Activated CD4-positive, alpha-beta T cell treated with anti-CD3 and anti-CD28 coated beads, Interleukin-2, Interleukin-4, amounts not matched to agents 100 ng/mL and 50 ng/mL, durations not matched to agents 16 hours and 8 hours (primary cell): ENCODE data around the gene SCN2B.

Experiments used
- DNase-seq: peaks from one replicate; pipeline ENCODE4 v3.0.0-alpha.2; 2020; ENCODE audit warnings: low spot score

The SCN2B gene

DNA sequence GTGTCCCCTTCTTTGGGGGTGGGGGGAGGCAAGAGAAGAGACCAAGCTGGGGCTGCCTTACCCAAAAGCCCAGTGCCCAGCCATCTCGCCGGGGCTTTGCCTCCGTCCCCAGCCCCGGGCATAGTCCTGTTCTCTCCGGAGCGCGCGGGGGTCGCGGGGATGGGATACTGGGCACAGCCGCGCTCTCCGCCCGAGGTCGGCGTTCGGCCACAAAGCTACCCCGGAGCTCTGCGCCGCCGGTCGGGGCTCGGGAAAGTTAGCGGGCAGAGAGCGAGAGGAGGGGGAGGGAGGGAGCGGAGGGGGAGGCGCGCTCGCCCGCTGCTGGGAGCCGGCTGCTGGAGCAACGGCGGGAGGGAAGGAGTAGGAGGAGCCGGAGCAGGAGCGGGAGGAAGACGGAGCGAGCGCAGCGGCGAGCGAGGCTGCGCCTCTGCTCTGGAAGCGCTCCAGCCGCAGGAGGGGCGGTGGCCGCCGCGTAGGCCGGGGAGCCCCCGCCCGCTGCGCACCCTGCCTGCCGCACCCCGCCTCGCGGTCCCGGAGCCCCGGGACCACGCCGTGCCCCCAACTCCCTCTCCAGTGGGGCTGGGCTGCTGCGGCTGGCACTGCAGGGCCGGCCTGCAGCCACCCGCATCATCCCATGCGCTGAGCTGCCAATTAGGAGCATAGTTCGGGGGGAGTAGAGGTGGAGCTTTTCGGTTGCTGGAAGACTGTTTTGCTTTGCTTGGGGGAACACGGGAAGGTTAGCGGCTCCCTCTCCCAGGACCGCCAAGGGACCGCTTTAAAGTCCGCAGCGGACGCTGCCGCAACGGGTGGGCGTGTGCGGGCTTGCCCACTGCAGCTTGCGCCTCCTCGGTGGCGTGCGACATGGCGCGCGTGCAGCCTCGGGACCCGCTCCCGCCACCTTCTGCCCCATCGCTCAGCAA lies 23.6 kb downstream of the SCN2B start, which contains the start of gene SCN4B:
Gene SCN4B (minus strand): TSS at position 272 of the 920 bp plus-strand sequence. CDS start 150 bp downstream, at position 122.
- DNase-seq = no peak

DNA sequence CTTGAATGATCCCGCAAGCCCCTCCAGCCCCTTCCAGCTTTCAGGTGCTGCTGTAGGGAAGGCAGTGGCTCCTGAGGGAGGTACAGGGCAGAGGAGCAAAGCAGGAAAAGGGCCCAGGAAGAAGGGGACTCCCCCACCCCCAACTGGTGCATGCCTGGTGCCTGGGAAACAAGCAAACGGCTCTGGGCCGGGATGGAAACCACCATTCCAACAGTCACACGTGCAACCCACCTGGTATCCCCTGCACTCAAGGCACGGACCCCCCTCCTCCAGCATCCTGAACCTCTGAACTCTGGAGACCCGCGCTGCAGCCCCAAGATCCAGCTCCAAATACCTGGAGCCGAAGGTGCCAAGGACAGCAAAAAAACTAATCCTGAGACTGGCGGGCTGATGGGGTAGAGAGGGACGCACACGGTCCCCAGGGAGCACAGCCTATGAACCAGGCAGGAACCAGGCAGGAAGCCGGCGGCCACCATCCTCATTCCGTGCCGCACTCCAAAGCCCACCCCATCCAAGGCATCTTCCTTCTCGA lies 24.4 kb downstream of the SCN2B start:
- DNase-seq = no peak

DNA sequence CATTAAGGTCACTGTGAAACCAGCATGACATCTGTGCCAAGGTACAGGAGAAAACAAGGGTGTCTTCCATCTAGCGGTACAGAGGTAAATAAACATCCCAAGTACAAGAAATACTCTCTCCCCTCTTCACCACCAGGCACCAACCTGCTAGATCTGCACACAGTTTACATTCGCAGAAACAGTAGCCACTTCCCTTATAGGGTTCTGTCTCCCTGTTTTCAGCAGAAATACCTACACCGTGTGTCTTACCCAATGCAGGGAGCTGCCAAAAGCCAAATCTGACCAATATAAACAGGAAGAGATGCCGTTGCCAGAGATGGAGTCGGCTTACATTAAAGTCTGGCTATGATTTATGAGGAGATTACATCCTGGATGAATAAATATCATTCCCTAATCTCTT lies 25.0 kb downstream of the SCN2B start:
- DNase-seq = no peak

DNA sequence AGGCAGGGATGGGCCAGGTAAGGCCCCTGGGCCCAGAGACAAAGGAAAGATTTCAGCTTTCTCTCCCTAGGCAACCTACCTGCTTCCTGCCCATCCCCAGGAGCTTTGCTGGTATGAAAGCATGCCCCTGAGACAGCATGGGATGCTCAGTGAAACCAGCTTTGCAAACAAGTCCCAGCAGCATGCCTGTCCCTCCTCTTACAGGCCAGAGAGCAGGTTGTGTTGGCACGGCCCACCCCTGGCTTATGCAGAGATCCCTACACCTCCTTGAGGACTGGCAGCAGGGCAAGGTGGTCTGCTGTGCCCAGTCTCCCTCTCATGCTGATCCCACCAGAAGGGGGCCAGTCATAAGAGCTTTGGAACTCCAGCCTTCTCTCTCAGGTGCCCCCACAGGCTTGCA lies 26.9 kb downstream of the SCN2B start:
- DNase-seq = no peak

DNA sequence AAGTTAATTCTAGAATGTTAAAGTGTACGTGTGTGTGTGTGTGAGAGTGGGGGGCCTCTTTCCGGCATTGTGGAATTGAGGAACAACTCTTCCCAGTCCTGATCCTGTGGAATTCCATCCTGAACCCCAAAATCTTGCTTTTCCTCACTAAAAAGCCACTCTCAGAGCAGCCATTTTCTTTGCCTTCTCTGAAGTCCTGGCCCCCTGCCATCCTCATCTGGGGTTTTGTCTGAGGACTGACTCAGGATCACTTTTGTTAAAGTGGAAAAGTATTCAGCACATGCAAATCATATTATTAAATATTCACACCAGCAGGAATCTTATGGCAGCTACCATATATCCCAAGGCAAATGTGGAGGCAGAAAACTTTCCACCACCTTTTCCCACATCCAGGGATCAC lies 27.6 kb downstream of the SCN2B start:
- DNase-seq = no peak

DNA sequence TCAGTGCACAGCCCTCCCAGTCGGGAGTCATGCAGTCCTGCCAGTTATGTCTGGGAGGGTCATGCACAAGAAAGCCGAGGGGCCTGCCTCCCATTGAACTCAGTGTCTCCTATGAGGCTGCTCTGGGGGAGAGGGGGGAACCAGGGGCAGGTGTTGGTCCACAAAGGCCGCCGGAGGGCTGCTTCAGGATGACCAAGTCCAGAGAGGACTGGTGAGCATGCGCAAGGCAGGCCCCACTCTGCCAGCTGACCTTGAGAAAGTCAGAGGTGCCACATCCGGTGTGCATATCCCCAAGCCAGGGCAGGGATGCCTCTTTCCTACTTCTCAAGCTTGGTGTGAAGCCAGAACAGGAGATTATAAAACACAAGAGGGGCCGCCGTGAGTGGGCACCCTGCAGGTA lies 28.2 kb downstream of the SCN2B start:
- no peak for DNase-seq

DNA sequence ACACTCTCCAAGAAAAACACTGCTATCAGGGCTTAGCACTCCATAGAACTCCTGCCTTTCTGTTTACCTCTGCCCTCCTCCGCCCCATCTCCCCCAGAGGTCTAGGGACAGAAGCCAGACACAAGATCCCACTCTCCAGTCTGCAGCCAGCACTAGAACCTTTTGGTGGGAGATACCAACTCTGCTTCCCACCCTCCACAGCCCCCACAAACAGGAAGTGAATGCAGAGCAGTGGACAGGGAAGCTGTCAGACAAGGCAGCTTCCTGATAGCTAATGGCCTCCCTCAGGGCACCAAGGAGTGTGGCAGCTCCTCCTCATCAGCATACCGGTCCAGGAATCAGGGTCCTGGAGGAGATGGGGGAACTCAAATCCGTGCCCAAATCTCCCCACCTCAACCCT lies 28.9 kb downstream of the SCN2B start:
- DNase-seq = no peak

DNA sequence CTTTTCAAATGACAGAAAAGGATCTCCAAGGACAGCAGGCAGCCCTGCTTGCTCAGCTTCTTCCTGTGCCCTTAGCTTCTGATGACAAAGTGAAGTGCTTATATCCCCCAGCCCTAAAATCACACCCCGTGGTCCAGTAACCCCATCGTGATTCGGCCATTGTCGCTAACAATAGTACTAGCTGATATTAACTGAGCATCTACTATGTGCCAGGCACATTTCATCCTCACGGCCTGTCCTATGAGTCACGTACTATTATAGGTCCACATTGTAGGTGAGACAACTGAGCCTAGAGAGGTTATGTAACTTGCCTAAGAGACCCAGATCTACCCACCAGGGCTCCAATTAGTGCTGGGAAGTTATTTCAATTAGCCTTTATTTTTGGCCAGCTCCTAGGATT lies 29.9 kb downstream of the SCN2B start:
- no peak for DNase-seq

DNA sequence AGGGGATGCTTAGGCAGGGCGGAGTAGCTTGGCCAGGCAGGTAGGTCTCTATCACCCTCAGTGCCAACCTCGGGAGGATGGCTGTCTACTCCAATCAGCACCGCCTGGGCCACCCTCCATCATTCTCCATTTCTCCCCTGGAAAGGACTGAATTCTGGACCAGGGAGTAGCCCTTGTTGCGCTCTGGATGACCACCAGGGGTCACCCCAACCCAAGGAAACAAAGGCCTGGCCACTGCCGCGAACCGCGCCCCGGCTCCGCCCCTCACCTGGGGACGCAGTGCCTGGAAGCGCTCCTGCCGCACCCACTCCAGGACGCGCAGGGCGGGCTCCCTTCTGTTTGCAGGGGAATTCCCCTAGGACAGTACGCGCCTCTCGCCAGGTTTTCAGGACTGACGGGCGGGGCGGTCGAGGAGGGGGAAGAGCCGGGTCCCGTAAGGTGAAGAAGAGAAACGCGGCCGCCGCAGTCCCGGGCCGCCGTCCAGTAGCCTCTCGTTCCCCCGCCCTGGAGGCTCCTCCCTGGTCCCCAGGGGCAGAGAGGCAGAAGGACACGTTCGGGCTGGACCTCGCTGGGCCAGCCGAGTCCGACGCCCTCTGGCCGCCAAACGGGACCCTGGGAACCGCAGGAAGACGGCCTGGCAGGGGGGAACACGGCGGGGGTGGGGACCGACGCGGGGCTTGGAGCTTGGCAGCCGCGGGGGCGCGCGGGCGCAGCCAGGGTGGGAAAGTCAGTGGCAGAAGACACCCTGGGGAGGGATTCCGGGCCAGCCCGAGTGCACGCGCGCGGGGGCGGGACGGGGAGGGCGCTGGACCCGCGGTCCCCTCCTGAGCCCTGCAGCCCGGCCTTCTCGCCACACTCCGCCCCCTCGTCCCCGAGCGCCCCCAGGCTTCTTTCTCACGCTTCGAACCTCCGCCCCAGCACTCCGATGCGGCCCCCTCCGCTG lies 30.9 kb downstream of the SCN2B start:
- peak; percentile 92 for DNase-seq

DNA sequence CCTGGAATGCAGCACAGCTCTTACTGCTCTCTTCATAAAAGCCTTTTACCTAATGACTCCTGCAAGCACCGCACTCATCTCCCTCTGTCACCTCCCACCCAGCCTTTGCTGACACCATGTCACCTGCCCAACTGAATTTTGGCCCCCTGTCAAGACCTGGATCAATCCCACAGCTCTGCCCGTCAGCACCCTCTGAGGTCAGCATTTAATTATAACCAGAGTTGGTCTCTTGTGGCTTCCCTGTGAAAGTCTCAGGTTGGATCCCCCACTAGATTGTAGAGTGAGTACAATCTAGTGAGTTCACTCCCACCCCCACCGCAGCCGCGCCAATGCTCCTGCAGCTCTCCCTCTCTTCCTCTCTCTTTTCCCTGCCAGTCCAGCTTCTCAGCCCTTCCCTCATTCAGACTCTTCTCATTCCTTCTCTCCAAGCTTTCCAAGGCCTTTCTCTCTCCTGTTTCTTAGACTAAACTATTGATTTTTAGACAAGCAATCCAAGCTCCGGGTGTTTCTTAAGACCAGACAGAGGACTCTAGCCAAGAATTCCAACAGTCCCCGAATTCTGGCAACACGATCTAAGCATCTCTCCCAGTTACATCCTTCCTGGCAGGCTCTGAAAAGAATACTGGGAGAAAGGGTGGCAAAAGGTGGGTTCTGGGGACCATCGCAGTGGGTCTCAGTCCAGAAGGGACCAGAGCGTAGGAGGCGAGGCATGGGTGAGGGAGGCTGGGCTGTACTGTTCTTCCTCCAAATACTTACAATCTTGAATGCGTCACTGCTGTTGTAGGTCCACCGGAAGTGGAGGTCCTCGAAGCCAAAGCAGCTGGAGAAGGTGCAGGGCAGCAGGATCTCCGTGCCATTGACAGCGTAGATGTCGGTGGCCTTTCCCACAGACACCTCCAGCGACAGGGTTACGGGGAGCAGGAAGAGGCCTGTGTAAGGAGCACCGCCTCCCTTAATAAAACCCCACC lies 31.9 kb downstream of the SCN2B start:
- DNase-seq = no peak

DNA sequence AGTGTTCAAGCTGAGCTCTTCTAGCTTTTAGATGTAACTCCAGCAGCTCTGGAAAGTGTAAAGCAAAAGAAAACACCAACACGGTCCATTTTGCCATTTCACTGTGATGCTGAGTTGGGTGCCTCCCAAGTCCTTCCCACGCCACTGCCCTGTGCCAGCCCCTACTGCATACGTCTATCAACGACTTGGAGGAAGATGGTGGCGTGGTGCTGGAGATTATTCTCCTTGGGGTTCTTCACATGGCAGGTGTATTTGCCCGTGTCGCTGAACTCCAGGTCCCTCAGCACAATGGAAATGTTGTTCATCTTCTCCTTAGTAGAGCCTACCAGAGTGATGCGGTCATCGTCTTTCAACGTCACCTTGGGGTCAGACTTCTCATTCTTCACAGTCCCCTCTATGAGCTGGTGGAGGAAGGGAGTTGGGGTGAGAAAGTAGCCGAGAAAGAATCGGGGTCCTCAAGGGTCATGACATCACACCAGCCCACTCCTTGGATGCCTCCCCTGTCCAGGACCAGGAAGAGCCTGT lies 32.7 kb downstream of the SCN2B start:
- no peak for DNase-seq

DNA sequence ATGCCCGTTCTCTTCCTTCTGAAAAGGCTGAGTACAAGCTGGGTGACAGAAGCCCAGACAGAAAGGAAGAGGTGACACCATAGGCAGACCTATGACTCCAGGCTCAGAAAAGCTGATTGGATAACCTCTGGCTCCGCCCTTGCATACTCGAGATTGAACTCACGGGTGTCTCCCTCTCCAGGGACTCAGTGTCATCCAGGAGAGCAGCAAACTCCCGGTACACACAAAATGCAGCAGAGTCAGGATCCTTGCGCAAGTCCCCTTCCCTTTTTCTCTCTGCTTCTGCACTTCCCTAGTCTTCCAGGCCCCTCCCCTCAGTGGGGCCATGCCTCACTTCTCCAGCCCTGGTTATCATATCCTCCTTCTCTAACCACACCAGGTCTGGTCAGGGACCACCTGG lies 33.6 kb downstream of the SCN2B start:
- no peak for DNase-seq

DNA sequence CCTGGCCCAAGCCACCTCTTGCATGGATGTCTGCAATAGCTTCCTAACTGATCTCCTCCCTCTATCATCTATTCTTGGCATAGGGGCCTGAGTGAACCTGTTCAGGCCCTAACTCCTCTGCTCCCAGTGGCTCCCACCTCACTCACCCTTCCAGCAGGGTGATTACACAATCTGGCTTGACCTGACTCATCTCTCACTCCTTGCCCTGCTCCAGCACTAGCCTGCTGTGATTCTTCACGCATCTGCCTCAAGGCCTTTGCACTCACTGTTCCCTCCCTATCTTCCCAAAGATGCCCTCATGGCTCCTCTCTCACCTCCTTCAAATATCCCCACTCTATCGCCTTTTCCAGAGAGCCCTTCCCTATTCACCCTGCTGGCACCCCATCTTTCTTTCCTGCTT lies 34.4 kb downstream of the SCN2B start:
- DNase-seq = no peak

DNA sequence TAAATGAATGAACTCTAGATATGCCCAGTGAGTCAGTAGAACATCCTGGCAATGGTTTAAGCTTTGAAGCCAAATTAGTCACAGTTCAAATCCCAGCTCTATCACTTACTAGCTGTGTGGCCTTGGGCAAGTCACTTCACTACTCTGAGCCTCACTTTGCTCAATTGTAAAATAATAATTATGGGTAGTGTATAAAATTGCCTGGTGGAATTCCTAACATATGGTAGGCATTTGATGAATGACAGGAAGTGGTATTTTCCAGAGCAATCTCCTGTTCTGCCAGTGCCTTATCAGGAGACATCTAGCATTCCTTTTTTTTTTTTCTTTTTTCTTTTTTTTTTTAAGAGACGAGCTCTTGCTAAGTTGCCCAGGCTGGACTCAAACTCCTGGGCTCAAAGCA lies 36.9 kb downstream of the SCN2B start:
- DNase-seq = no peak

DNA sequence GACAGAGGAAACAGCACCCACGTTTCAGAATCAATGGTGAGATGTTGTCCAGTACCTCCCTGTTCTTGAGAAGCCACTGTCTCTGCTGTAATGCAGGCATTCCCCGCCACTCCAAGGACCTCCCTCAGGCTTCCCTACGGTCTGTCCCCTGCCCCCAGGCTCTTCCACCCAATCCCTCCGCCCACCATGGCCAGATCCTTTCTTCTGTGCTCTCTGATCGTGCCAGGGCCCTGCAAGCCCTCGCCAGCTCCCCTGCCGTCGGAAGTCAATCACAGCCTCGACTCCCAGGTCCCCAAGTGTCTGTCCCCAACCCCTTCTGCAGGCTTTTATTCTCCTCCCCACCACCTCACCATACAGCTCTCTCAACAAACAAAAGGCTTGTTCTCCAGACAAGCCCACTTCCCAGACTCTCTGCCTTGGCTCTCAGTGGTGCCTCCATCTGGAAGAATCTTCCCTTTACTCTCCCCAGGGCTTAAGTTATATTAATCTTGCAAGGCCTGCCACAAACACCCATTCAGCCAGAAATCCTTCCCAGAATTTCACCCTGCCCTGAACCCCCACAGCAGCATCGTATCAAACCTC lies 37.5 kb downstream of the SCN2B start:
- DNase-seq = no peak

DNA sequence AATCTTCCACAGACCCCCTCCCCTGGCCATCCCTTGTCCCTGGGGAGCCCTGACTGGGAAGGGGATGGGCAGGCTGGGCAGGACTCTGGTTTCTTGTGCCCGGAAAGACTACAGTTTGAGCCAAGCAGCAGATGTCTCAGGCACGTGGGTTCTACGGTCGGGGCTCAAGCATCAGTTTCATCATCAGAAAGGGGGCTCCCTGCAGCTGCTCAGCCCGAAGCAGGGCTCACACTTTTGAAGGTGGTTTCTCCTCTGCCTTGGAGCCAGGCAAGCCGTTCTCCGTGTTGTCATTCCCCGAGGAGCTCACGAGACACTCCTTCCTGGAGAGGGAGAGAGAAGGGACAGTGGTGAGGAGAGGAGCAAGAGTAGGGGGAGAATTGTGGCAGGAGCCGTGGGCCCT lies 39.6 kb downstream of the SCN2B start:
- DNase-seq = no peak

DNA sequence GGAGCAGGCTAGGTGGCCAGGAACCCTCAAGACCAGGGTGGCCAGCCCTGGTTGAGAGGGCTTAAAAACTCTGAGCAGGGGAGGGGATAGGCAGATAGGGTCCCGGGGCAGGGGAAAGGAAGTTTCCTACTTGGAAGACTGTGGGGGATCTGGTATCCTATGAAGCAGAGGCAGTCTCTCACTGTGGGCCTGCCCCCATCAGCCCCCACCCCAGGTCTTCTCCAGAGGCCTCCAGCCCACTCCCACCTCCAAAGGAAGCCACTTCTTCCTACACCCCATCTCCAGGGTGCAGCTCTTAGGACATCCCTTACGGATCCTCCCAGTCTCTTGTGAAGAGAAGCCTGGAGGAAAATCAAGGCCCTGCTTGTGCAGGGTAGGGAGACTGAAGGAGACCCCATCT lies 40.1 kb downstream of the SCN2B start:
- no peak for DNase-seq

DNA sequence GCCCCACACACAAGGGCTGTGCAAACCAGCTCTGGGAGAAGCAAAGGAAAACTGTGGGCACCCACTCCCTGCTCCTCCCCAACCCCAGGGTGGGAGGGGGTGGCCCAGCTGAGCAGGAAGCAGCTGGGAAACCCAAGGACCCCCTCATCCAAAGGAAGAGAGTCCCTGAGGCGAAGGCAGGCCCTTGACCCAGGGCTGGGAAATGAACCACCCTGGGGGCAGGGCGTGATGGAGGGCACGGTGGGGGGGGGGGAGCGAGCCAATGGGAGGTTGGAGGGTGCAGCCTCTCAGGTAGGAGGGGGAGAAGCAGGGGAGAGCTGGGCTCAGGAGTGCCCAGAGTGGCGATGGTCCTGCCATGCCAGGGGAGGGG lies 40.7 kb downstream of the SCN2B start:
- DNase-seq = no peak

DNA sequence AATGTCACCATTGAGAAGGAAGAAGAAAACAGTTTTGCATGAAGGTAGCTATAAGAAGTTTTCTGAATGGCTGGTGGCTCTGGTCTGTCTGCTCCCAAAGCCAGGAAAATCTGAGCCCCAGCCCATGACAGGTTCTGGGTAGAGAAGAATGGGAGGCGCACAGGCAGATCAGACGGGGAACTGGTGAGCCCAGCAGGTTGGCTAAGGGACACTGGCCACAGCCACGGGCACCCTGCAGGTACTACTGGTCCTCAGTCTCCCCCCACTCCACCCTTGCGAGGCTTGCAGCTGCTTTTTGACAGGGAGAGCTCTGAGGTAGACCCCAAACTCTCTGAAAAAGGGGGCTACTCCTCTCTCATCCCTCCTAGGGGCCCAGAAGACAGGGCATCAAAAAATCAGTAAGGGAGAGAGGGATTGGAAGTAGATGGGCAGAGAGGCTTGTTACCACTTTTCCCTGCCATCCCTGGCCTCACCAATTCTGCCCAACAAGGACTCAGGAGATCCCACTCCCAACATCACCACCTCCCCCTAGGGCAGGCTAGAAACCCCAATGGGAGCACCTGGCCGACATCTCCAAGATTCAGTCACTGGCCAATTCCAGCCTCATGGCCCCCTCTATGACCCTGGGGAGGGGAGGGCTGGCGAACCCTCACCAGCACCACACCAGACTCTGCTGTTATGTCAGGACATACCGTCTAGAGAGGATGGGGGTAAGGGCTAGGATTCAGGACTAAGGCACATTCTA lies 41.2 kb downstream of the SCN2B start:
- no peak for DNase-seq

DNA sequence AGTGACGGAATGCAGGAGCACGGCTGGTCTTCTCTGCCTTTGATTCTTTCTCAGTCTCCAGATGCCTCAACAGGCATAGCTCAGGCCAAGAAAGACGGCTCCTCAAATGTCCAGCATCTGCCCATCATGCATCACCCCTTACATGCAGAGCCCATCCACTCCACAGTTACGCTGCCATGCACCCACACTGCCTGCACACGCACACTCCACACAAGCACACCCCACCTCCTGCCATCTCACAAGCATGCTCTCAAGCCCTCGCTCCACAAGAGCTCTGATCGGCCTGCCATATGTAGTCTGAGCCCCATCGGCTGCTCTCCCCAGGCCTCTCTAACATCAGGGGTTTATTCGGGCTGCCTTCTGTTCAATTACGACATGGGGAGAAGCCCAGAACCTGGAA lies 42.6 kb downstream of the SCN2B start:
- DNase-seq = no peak
